ENCODE results near the gene R3HCC1L. TPM values are rescaled to one million over a fixed set of nuclear protein-coding genes. Genes with fewer than 3 reads are reported as not detected.

R3HCC1L gene
- total RNA-seq, 1 experiment from 2014 or later, result 11.8 TPM

- intact Hi-C loops (cut with micrococcal nuclease; ENCODE audit: unreplicated experiment), result no loop called here
- H3K36me3 Mint-ChIP-seq (ENCODE audit: insufficient read depth, unreplicated experiment), result no peaks in the 10 kb centered on the region
- BruUV-seq (replicated peaks), result no TSS peak
- H3K4me1 Mint-ChIP-seq (ENCODE audit: low read depth, unreplicated experiment), result no peaks in the 10 kb centered on the region
- no peak overlapping the region for H3K4me3 Mint-ChIP-seq (ENCODE audit: low read depth, unreplicated experiment)
- H3K9me3 Mint-ChIP-seq (ENCODE audit: low read depth, unreplicated experiment), result no peaks in the 10 kb centered on the region
- CTCF ChIA-PET, result interaction anchor here (0.6 kb wide), 1 partner anchor 22 kb away, joined by 5 read pairs; no protein-coding TSS in a partner anchor
- peaks cover 69% of the 10 kb centered on the region for H3K27me3 Mint-ChIP-seq (ENCODE audit: unreplicated experiment)
- no peak for DNase-seq
- no peak overlapping the region for H3K27ac Mint-ChIP-seq (ENCODE audit: unreplicated experiment)
- no peak for TF ChIP-seq CTCF (IDR thresholded peaks at IDR 0.05; ENCODE audit: unreplicated experiment)
Measured at GRCh38 chr10:98090822-98091221, 43.6 kb upstream of the R3HCC1L start.

DNA sequence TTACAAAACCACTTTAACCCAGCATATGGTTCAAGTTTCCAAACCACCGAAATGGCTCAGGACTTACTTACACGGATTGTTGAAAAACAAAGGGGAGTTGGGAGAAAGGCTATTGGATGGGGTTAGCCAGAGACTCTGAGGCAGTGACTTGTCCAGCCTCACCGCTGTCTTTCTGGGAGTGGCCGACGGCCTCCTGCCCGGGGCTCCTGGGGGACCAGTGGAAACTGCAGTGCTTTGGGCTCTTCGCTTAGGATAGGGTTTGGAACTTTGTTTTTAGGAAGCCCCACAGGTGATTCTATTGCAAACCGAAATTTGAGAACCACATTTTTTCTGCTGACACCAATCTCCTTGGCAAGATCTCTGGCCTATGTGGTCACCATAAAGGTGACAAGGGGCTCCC lies 38.1 kb upstream of the R3HCC1L start:
- no peak overlapping the region for H3K4me3 Mint-ChIP-seq (ENCODE audit: low read depth, unreplicated experiment)
- no peaks in the 10 kb centered on the region for H3K36me3 Mint-ChIP-seq (ENCODE audit: insufficient read depth, unreplicated experiment)

GRCh38 chr10:98096731-98097130 lies 37.7 kb upstream of the R3HCC1L start:
- Mint-ChIP-seq H3K27ac (ENCODE audit: unreplicated experiment) (no peak overlapping the region), H3K36me3 (ENCODE audit: insufficient read depth, unreplicated experiment) (no peaks in the 10 kb centered on the region), H3K4me3 (ENCODE audit: low read depth, unreplicated experiment) (no peak overlapping the region), H3K27me3 (ENCODE audit: unreplicated experiment) (peaks cover 57% of the 10 kb centered on the region), H3K9me3 (ENCODE audit: low read depth, unreplicated experiment) (no peaks in the 10 kb centered on the region), H3K4me1 (ENCODE audit: low read depth, unreplicated experiment) (no peaks in the 10 kb centered on the region)
- DNase-seq, result no peak
- TF ChIP-seq CTCF (IDR thresholded peaks at IDR 0.05; ENCODE audit: unreplicated experiment), result no peak
- CTCF ChIA-PET, result no interaction called here
- BruUV-seq (replicated peaks), result no TSS peak
- intact Hi-C loops (cut with micrococcal nuclease; ENCODE audit: unreplicated experiment), result no loop called here

More for the DNA sequence above, 38.1 kb upstream of the R3HCC1L start:
- Mint-ChIP-seq H3K27me3 (ENCODE audit: unreplicated experiment) (peaks cover 57% of the 10 kb centered on the region), H3K27ac (ENCODE audit: unreplicated experiment) (no peak overlapping the region), H3K9me3 (ENCODE audit: low read depth, unreplicated experiment) (no peaks in the 10 kb centered on the region), H3K4me1 (ENCODE audit: low read depth, unreplicated experiment) (no peaks in the 10 kb centered on the region)
- TF ChIP-seq CTCF (IDR thresholded peaks at IDR 0.05; ENCODE audit: unreplicated experiment), result no peak
- CTCF ChIA-PET, result no interaction called here
- DNase-seq, result no peak
- intact Hi-C loops (cut with micrococcal nuclease; ENCODE audit: unreplicated experiment), result no loop called here
- BruUV-seq (replicated peaks), result no TSS peak

DNA sequence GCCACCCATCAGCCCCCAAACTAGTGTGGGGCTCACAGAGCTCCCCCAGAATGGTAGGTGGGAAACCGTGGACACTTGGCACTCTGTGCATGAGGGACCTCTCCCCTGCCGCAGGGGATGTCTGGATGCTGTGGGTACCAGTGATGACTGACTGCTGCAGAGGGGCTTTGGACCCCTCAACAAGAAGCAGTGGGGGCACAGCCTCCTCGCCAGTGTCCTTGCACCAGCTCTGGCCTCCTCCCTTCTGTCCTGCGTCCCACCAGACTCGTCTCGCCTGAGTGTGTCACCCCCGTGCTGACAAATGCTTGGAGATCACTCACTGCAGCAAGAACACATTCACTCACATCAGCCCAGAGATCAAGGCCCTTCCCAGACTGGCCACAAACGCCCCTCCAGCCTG lies 37.3 kb upstream of the R3HCC1L start:
- TF ChIP-seq CTCF (IDR thresholded peaks at IDR 0.05; ENCODE audit: unreplicated experiment), result no peak
- no peaks in the 10 kb centered on the region for H3K4me1 Mint-ChIP-seq (ENCODE audit: low read depth, unreplicated experiment)
- no peak overlapping the region for H3K4me3 Mint-ChIP-seq (ENCODE audit: low read depth, unreplicated experiment)
- H3K36me3 Mint-ChIP-seq (ENCODE audit: insufficient read depth, unreplicated experiment), result no peaks in the 10 kb centered on the region
- no peaks in the 10 kb centered on the region for H3K9me3 Mint-ChIP-seq (ENCODE audit: low read depth, unreplicated experiment)
- intact Hi-C loops (cut with micrococcal nuclease; ENCODE audit: unreplicated experiment), result no loop called here
- BruUV-seq (replicated peaks), result no TSS peak
- CTCF ChIA-PET, result no interaction called here
- peaks cover 57% of the 10 kb centered on the region for H3K27me3 Mint-ChIP-seq (ENCODE audit: unreplicated experiment)
- no peak for DNase-seq
- H3K27ac Mint-ChIP-seq (ENCODE audit: unreplicated experiment), result no peak overlapping the region

All from Calu3 (cell line).